ENCODE measurements around the gene ARHGDIA. TPM values are rescaled to one million over a fixed set of nuclear protein-coding genes. Genes with fewer than 3 reads are reported as not detected.

Gene ARHGDIA
- total and polyA plus RNA-seq, 10 donors: 131 to 392 (median 235) TPM

GRCh38 chr17:81871387-81872230, 472 bp upstream of the ARHGDIA start:
- peaks cover 32 to 64% (median 58%) of the 10 kb centered on the region in 6 donors for H3K4me1 ChIP-seq
- peak; percentile 97 for DNase-seq
- H3K27ac ChIP-seq: peak overlapping the region; percentile 96 to 100 (median 98)
- H3K4me3 ChIP-seq: peak overlapping the region; percentile 77 to 99 (median 88)
- TF ChIP-seq CTCF (IDR thresholded peaks at IDR 0.05 in 8 of 11, conservative IDR thresholded peaks at IDR 0.05 in 3 of 11) (peak in 7 of 11 experiments; percentile 19 to 49 (median 45)), POLR2A (IDR thresholded peaks at IDR 0.05) (peak; percentile 44 to 92 (median 86)), POLR2AphosphoS5 (IDR thresholded peaks at IDR 0.05) (peak in 2 of 3 donors; percentile 99 to 100)
- no peaks in the 10 kb centered on the region for H3K27me3 ChIP-seq (replicated peaks in 1 of 7)
- 0 to 1% (median 0%) methylated on average over 23 to 86 of the region's 86 CpGs for WGBS, 5 donors
- H3K36me3 ChIP-seq: peaks cover 0 to 36% (median 24%) of the 10 kb centered on the region in 6 donors
- no peaks in the 10 kb centered on the region for H3K9me3 ChIP-seq
- intact Hi-C loops (cut with DNase I; ENCODE audit: low total_unique reads): no loop called here

- no peaks in the 10 kb centered on the region for H3K9me3 ChIP-seq
- peak; percentile 91 for DNase-seq
- H3K27ac ChIP-seq: peak overlapping the region; percentile 96 to 100 (median 98)
- intact Hi-C loops (cut with DNase I; ENCODE audit: low total_unique reads): no loop called here
- no peaks in the 10 kb centered on the region for H3K27me3 ChIP-seq (replicated peaks in 1 of 7)
- 1 to 3% (median 2%) methylated on average over 27 to 65 of the region's 65 CpGs for WGBS, 5 donors
- peak overlapping the region; percentile 75 to 99 (median 86) for H3K4me3 ChIP-seq
- H3K36me3 ChIP-seq: peaks cover 0 to 47% (median 24%) of the 10 kb centered on the region in 6 donors
- TF ChIP-seq POLR2AphosphoS5 (IDR thresholded peaks at IDR 0.05) (peak; percentile 58 to 75 (median 70)), CTCF (IDR thresholded peaks at IDR 0.05 in 8 of 11, conservative IDR thresholded peaks at IDR 0.05 in 3 of 11) (no peak), POLR2A (IDR thresholded peaks at IDR 0.05) (no peak)
- H3K4me1 ChIP-seq: peaks cover 34 to 77% (median 69%) of the 10 kb centered on the region in 6 donors
Measured at GRCh38 chr17:81870131-81870980, 781 bp downstream of the ARHGDIA start.

GRCh38 chr17:81869221-81870130, 1.7 kb downstream of the ARHGDIA start:
- intact Hi-C loops (cut with DNase I; ENCODE audit: low total_unique reads): no loop called here
- H3K4me3 ChIP-seq: peak overlapping the region; percentile 75 to 99 (median 86)

More at GRCh38 chr17:81869221-81870130, 1.7 kb downstream of the ARHGDIA start:
- peaks cover 34 to 86% (median 71%) of the 10 kb centered on the region in 6 donors for H3K4me1 ChIP-seq
- TF ChIP-seq POLR2AphosphoS5 (IDR thresholded peaks at IDR 0.05): peak in 2 of 3 donors; percentile 33 to 78
- TF ChIP-seq POLR2A (IDR thresholded peaks at IDR 0.05): no peak
- peak; percentile 69 to 97 (median 89) for TF ChIP-seq CTCF (IDR thresholded peaks at IDR 0.05 in 8 of 11, conservative IDR thresholded peaks at IDR 0.05 in 3 of 11)
- DNase-seq: peak; percentile 88
- H3K9me3 ChIP-seq: no peaks in the 10 kb centered on the region
- no peaks in the 10 kb centered on the region for H3K27me3 ChIP-seq (replicated peaks in 1 of 7)
- 38 to 44% (median 44%) methylated on average over 12 to 52 of the region's 52 CpGs for WGBS, 5 donors
- H3K27ac ChIP-seq: peak overlapping the region; percentile 96 to 100 (median 98)
- peaks cover 0 to 50% (median 24%) of the 10 kb centered on the region in 6 donors for H3K36me3 ChIP-seq
